H9 (cell line): ENCODE results near the gene ANKRD49. TPM values are rescaled to one million over a fixed set of nuclear protein-coding genes. Genes with fewer than 3 reads are reported as not detected.

Experiments
- DNase-seq: peaks from one replicate; pipeline ENCODE4 v3.0.0-alpha.2; 2017
- H2AFZ ChIP-seq: one replicate; pipeline ENCODE4 v1.6.1; 2013; ENCODE audit warnings: mild to moderate bottlenecking, low read length, control low read depth, moderate library complexity
- H2AK5ac ChIP-seq: 2 replicates; pipeline ENCODE4 v1.6.1; 2013; ENCODE audit warnings: low read length, control low read depth, mixed read lengths; ENCODE audit not compliant: insufficient read length
- H2BK120ac ChIP-seq: one replicate; pipeline ENCODE4 v1.6.1; 2013; ENCODE audit warnings: low read depth, mild to moderate bottlenecking, low read length, control low read depth, inconsistent platforms; ENCODE audit not compliant: poor library complexity, severe bottlenecking
- H2BK12ac ChIP-seq: 2 replicates; pipeline ENCODE4 v1.6.1; 2013; ENCODE audit warnings: low read length, control low read depth, mixed read lengths, low read depth; ENCODE audit not compliant: insufficient read length
- H2BK15ac ChIP-seq: 2 replicates; pipeline ENCODE4 v1.6.1; 2013; ENCODE audit warnings: low read depth, low read length, control low read depth
- H2BK20ac ChIP-seq: one replicate; pipeline ENCODE4 v1.6.1; 2013; ENCODE audit warnings: low read depth, mild to moderate bottlenecking, low read length, control low read depth, inconsistent platforms; ENCODE audit not compliant: poor library complexity, severe bottlenecking
- H2BK5ac ChIP-seq: 2 replicates; pipeline ENCODE4 v1.6.1; 2013; ENCODE audit warnings: low read length, control low read depth, mixed read lengths; ENCODE audit not compliant: insufficient read length
- H3K14ac ChIP-seq: 2 replicates; pipeline ENCODE4 v1.6.1; 2013; ENCODE audit warnings: low read length, control low read depth; ENCODE audit not compliant: insufficient read depth
- H3K18ac ChIP-seq: 2 replicates; pipeline ENCODE4 v1.6.1; 2013; ENCODE audit warnings: low read depth, mild to moderate bottlenecking, mixed read lengths, low read length, control low read depth; ENCODE audit not compliant: insufficient read length
- H3K23ac ChIP-seq: 2 replicates; pipeline ENCODE4 v1.6.1; 2013; ENCODE audit warnings: low read length, control low read depth, mixed read lengths, low read depth; ENCODE audit not compliant: insufficient read length
- H3K23me2 ChIP-seq: 2 replicates; pipeline ENCODE4 v1.6.1; 2013; ENCODE audit warnings: low read depth, mild to moderate bottlenecking, mixed read lengths, low read length, control low read depth; ENCODE audit not compliant: insufficient read length, poor library complexity, severe bottlenecking
- H3K27ac ChIP-seq: 2 replicates; pipeline ENCODE4 v1.5.1; 2013; ENCODE audit warnings: low read length, control low read depth, mixed read lengths, low read depth; ENCODE audit not compliant: insufficient read length
- H3K27me3 ChIP-seq: 2 replicates; pipeline ENCODE4 v1.6.1; 2013; ENCODE audit warnings: low read length, control low read depth, inconsistent platforms; ENCODE audit not compliant: insufficient read depth
- H3K4ac ChIP-seq: 2 replicates; pipeline ENCODE4 v1.6.1; 2013; ENCODE audit warnings: low read depth, mild to moderate bottlenecking, control low read depth, inconsistent platforms, low read length, moderate library complexity
- H3K4me1 ChIP-seq: 2 replicates; pipeline ENCODE4 v1.6.1; 2013; ENCODE audit warnings: low read length, control low read depth, inconsistent platforms; ENCODE audit not compliant: insufficient read depth
- H3K4me2 ChIP-seq: 2 replicates; pipeline ENCODE4 v1.6.1; 2013; ENCODE audit warnings: low read length, control low read depth, mixed read lengths; ENCODE audit not compliant: insufficient read length, insufficient read depth
- H3K56ac ChIP-seq: 2 replicates; pipeline ENCODE4 v1.6.1; 2013; ENCODE audit warnings: low read depth, mild to moderate bottlenecking, mixed read lengths, low read length, control low read depth; ENCODE audit not compliant: insufficient read length
- H3K79me1 ChIP-seq: 2 replicates; pipeline ENCODE4 v1.6.1; 2013; ENCODE audit warnings: low read depth, mild to moderate bottlenecking, moderate library complexity, low read length, control low read depth, inconsistent platforms; ENCODE audit not compliant: insufficient read depth, poor library complexity, severe bottlenecking
- H3K79me2 ChIP-seq: 2 replicates; pipeline ENCODE4 v1.6.1; 2013; ENCODE audit warnings: low read length, control low read depth, inconsistent platforms; ENCODE audit not compliant: insufficient read depth
- H3K9ac ChIP-seq: 2 replicates; pipeline ENCODE4 v1.6.1; 2013; ENCODE audit warnings: low read length, control low read depth, mixed read lengths; ENCODE audit not compliant: insufficient read length; ENCODE audit errors: extremely low read depth
- H3K9me3 ChIP-seq: one replicate; pipeline ENCODE4 v1.6.1; 2013; ENCODE audit warnings: low read depth, low read length, inconsistent platforms; ENCODE audit not compliant: control insufficient read depth
- H3T11ph ChIP-seq: one replicate; pipeline ENCODE4 v1.6.1; 2013; ENCODE audit warnings: mild to moderate bottlenecking, low read length, control low read depth, inconsistent platforms
- H4K20me1 ChIP-seq: one replicate; pipeline ENCODE4 v1.6.1; 2013; ENCODE audit not compliant: control insufficient read depth, insufficient read length, insufficient read depth
- H4K5ac ChIP-seq: 2 replicates; pipeline ENCODE4 v1.6.1; 2013; ENCODE audit warnings: low read depth, mild to moderate bottlenecking, mixed read lengths, low read length, control low read depth; ENCODE audit not compliant: insufficient read length
- H4K8ac ChIP-seq: replicated peaks from 2 replicates; pipeline ENCODE4 v1.6.1; 2013; ENCODE audit warnings: low read length, control low read depth, mixed read lengths, low read depth; ENCODE audit not compliant: insufficient read length
- H4K91ac ChIP-seq: 2 replicates; pipeline ENCODE4 v1.6.1; 2013; ENCODE audit warnings: low read depth, mild to moderate bottlenecking, moderate library complexity, mixed read lengths, low read length, control low read depth; ENCODE audit not compliant: insufficient read length
- H3K27ac Mint-ChIP-seq, 3 experiments: 2 replicates in 2 of 3; 3 replicates in 1 of 3; pipeline ENCODE4 v1.8.0; 2020 to 2021; ENCODE audit warnings: mixed read lengths in 3 of 3, mild to moderate bottlenecking in 1 of 3, moderate library complexity in 1 of 3
- H3K27me3 Mint-ChIP-seq: 2 replicates; pipeline ENCODE4 v1.8.0; 2021; ENCODE audit warnings: low read depth, mild to moderate bottlenecking, moderate library complexity, mixed read lengths
- H3K36me3 Mint-ChIP-seq, 3 experiments: 2 replicates in 2 of 3; 3 replicates in 1 of 3; pipeline ENCODE4 v1.8.0; 2020 to 2021; ENCODE audit warnings: low read depth in 3 of 3, mixed read lengths in 3 of 3; ENCODE audit not compliant: insufficient read depth in 1 of 3
- H3K4me1 Mint-ChIP-seq, 2 experiments: 2 replicates each; pipeline ENCODE4 v1.8.0; 2020; ENCODE audit warnings: mixed read lengths in 2 of 2
- H3K4me3 Mint-ChIP-seq, 2 experiments: 2 replicates in 1 of 2; 3 replicates in 1 of 2; pipeline ENCODE4 v1.8.0; 2020 to 2021; ENCODE audit warnings: mild to moderate bottlenecking in 2 of 2, mixed read lengths in 2 of 2, moderate library complexity in 1 of 2
- H3K9me3 Mint-ChIP-seq, 2 experiments: 2 replicates in 1 of 2; 3 replicates in 1 of 2; pipeline ENCODE4 v1.8.0; 2020; ENCODE audit warnings: mild to moderate bottlenecking in 2 of 2, mixed read lengths in 2 of 2, moderate library complexity in 1 of 2
- CTCF ChIP-seq: fragments of 200-600 bp; sonication (generic); conservative IDR thresholded peaks from 3 replicates; pipeline ENCODE4 v1.8.0; 2021; ENCODE audit warnings: antibody characterized with exemption, mild to moderate bottlenecking
- WGBS: extraction: QIAGEN DNeasy Blood & Tissue Kit; methylation state at CpG from one replicate; pipeline ENCODE4 v1.1.7; 2013; ENCODE audit warnings: missing lambda C conversion rate, low lambda C conversion rate, mixed read lengths; ENCODE audit not compliant: insufficient read length; ENCODE audit errors: extremely low coverage; 5-methylcytosine and 5-hydroxymethylcytosine counted together
- total RNA-seq: library from RNA; stranded (reverse); gene quantifications from 2 replicates; pipeline ENCODE4 v1.2.1, GENCODE V29; 2021

The ANKRD49 gene
- total RNA-seq, 1 experiment from 2014 or later: 13.8 TPM

GRCh38 chr11:94525546-94526324, 32.0 kb downstream of the ANKRD49 start:
- H4K20me1 ChIP-seq: no peaks in the 10 kb centered on the region
- no peaks in the 10 kb centered on the region for H3K9me3 Mint-ChIP-seq
- H3K18ac ChIP-seq: no peak overlapping the region
- H3K23ac ChIP-seq: no peak overlapping the region
- no peak overlapping the region for H3K9ac ChIP-seq
- no peak overlapping the region for H3K27ac Mint-ChIP-seq
- no peak overlapping the region for H3K56ac ChIP-seq
- H2BK15ac ChIP-seq: no peak overlapping the region
- H2AK5ac ChIP-seq: no peak overlapping the region
- H3K9me3 ChIP-seq: no peaks in the 10 kb centered on the region
- no peak for TF ChIP-seq CTCF
- no peak overlapping the region for H3K27ac ChIP-seq
- no peaks in the 10 kb centered on the region for H3K23me2 ChIP-seq
- no CpG with 5 or more reads among the region's 5 CpGs for WGBS
- peaks cover 0 to 3% of the 10 kb centered on the region in 2 experiments; a peak in 2 of 4 replicates for H3K4me1 Mint-ChIP-seq
- no peak overlapping the region for H4K8ac ChIP-seq
- H3K4me1 ChIP-seq: no peaks in the 10 kb centered on the region
- H3K36me3 Mint-ChIP-seq: no peaks in the 10 kb centered on the region
- no peak overlapping the region for H3K4me3 Mint-ChIP-seq
- H3T11ph ChIP-seq: no peak overlapping the region
- no peak overlapping the region for H3K14ac ChIP-seq
- no peak overlapping the region for H2AFZ ChIP-seq
- H2BK120ac ChIP-seq: no peak overlapping the region
- H3K27me3 Mint-ChIP-seq: peaks cover 19% of the 10 kb centered on the region
- no peak overlapping the region for H2BK5ac ChIP-seq
- H4K5ac ChIP-seq: no peak overlapping the region
- H3K79me1 ChIP-seq: no peaks in the 10 kb centered on the region
- H3K4me2 ChIP-seq: no peak overlapping the region
- H3K4ac ChIP-seq: no peak overlapping the region
- no peak overlapping the region for H2BK20ac ChIP-seq
- no peaks in the 10 kb centered on the region for H3K27me3 ChIP-seq
- no peaks in the 10 kb centered on the region for H3K79me2 ChIP-seq
- no peak for DNase-seq
- H2BK12ac ChIP-seq: no peak overlapping the region
- H4K91ac ChIP-seq: no peak overlapping the region
